Thoracic aorta (tissue), 2 donors: ENCODE measurements around the gene ZNF496. TPM values are rescaled to one million over a fixed set of nuclear protein-coding genes. Genes with fewer than 3 reads are reported as not detected.

ENCODE experiments used
- ATAC-seq: fragments of 150-250 bp; one replicate; pipeline ENCODE4 v1.8.0; 2017; ENCODE audit warnings: low read depth; ENCODE audit not compliant: insufficient number of reproducible peaks, low FRiP score
- DNase-seq: peaks from one replicate; pipeline ENCODE4 v3.0.0-alpha.2; 2020; ENCODE audit warnings: low spot score
- H3K27ac ChIP-seq, 2 donors: fragments of 200-600 bp; sonication (generic); 1 replicate in 1 of 2; 2 replicates in 1 of 2; pipeline ENCODE4 v1.5.1; 2016; ENCODE audit warnings: mild to moderate bottlenecking in 2 of 2, moderate library complexity in 2 of 2
- H3K27me3 ChIP-seq: fragments of 200-600 bp; sonication (generic); replicated peaks from 2 replicates; pipeline ENCODE4 v1.6.0; 2016; ENCODE audit warnings: mild to moderate bottlenecking; ENCODE audit not compliant: insufficient read depth
- H3K36me3 ChIP-seq: fragments of 200-600 bp; sonication (generic); one replicate; pipeline ENCODE4 v1.5.1; 2016
- H3K4me1 ChIP-seq, 2 donors: fragments of 200-600 bp; sonication (generic); 1 replicate in 1 of 2; 2 replicates in 1 of 2; pipeline versions ENCODE4 v1.5.1 to v1.6.0; 2016; ENCODE audit warnings: low read depth in 2 of 2, mild to moderate bottlenecking in 1 of 2; ENCODE audit not compliant: control insufficient read depth in 1 of 2
- H3K4me3 ChIP-seq: fragments of 200-600 bp; sonication (generic); 2 replicates; pipeline ENCODE4 v1.5.1; 2016; ENCODE audit warnings: mild to moderate bottlenecking
- H3K9me3 ChIP-seq: fragments of 200-600 bp; sonication (generic); 2 replicates; pipeline ENCODE4 v1.5.1; 2016
- CTCF ChIP-seq: fragments of 200-600 bp; sonication (generic); IDR thresholded peaks from one replicate; pipeline ENCODE4 v1.5.1; 2019; ENCODE audit warnings: antibody characterized with exemption
- total RNA-seq, 2 donors: library from RNA; depleted of rRNA; stranded (reverse); fragments of >200 nt; gene quantifications; one replicate each; pipeline versions ENCODE4 v1.1.0 to v1.2.3, GENCODE V29; 2016

ZNF496 gene
- total RNA-seq, 2 donors from 2014 or later: 37.0 to 55.4 TPM

GRCh38 chr1:247331172-247331524, 519 bp downstream of the ZNF496 start:
- peak overlapping the region; percentile 91 to 92 for H3K27ac ChIP-seq

DNA sequence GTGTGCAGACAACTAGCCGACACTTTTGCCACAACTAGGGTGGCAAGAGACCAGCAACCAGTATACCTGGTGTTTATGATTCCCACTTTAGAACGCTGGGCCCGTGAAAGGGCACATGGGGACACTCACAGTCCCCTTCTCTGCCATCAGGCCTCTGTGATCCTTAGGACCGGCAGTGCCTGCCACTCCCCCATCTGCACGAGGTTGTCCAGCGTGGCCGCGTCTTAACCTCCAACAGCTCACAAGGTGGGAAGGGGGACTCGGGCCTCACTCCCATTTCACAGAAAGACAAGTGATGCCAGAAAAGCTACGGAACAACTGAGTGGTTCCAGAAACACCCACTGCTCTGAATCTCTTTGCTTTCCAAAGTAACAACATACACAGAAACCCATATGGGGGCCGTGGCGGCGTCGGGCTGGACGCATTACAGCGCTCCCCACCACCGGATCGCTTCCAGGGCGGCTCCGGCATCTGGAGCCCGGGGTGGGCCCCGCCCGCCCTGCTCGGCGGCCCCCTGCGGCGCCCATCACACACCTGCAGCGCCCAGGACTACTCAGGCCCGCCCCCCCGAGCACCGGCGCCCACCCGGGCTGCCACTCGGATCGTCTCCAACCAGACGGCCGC, 1.0 kb downstream of the ZNF496 start:
- Histone ChIP-seq H3K27ac (peak overlapping the region; percentile 91 to 92), H3K9me3 (no peaks in the 10 kb centered on the region), H3K27me3 (no peaks in the 10 kb centered on the region), H3K4me3 (peak overlapping the region; percentile 96), H3K4me1 (peaks cover 6 to 21% of the 10 kb centered on the region in 2 donors), H3K36me3 (peaks cover 24% of the 10 kb centered on the region)
- ATAC-seq (no peak), DNase-seq (no peak)
- no peak for TF ChIP-seq CTCF

More at GRCh38 chr1:247331172-247331524, 519 bp downstream of the ZNF496 start:
- ATAC-seq (peak; percentile 33), DNase-seq (peak; percentile 5)
- Histone ChIP-seq H3K9me3 (no peaks in the 10 kb centered on the region), H3K4me1 (peaks cover 6 to 21% of the 10 kb centered on the region in 2 donors), H3K27me3 (no peaks in the 10 kb centered on the region), H3K36me3 (peaks cover 24% of the 10 kb centered on the region), H3K4me3 (peak overlapping the region; percentile 96)
- TF ChIP-seq CTCF: no peak

DNA sequence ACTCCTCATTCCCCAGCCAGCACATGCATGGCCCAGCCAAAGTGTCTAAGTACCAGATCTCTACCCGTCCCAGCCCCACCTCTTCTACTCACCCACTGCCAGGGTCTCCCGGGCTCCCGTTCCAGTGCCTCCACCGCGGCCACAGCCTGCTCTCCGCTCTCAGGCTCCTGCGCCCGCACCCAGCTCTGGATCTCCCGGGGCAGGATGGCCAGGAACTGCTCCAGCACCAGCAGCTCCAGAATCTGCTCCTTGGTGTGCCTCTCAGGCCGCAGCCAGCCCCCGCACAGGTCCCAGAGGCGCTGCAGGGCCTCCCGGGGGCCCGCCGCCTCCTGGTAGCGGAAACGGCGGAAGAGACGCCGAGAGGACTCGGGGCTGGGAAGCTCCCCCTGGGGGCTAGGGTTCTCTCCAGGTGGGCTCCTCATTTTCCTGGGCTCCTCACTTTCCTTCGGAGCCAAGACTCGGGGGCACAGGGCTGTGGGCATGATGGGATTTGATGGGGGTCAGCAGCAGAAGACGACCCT, 2.5 kb downstream of the ZNF496 start:
- Histone ChIP-seq H3K9me3 (no peaks in the 10 kb centered on the region), H3K27me3 (no peaks in the 10 kb centered on the region), H3K4me3 (no peak overlapping the region), H3K4me1 (peaks cover 6 to 21% of the 10 kb centered on the region in 2 donors), H3K27ac (no peak overlapping the region), H3K36me3 (peaks cover 28% of the 10 kb centered on the region)
- ATAC-seq (no peak), DNase-seq (no peak)
- no peak for TF ChIP-seq CTCF

DNA sequence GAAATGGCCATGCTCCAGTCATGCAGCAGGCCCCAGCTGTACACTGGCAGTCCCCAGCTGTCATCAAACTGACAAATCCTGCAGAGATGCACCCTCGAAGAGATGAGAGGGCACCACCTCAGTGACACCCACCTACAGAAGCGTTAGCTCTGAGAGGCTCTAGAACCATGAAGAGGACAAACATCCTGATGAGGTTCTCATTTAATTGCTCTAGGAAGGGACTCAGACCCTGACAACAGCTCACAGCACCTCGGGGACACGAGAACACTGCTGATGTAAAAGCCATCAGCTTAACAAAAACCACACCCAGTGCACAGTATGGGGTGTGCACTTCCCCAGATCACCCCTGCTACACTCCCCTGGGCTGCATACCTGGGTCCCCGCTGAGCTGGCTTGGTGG, 3.4 kb downstream of the ZNF496 start:
- no peaks in the 10 kb centered on the region for H3K27me3 ChIP-seq
- peaks cover 31% of the 10 kb centered on the region for H3K36me3 ChIP-seq
- H3K9me3 ChIP-seq: no peaks in the 10 kb centered on the region
- H3K4me3 ChIP-seq: no peak overlapping the region
- ATAC-seq (no peak), DNase-seq (no peak)
- no peak overlapping the region for H3K27ac ChIP-seq
- peaks cover 6 to 21% of the 10 kb centered on the region in 2 donors for H3K4me1 ChIP-seq
- no peak for TF ChIP-seq CTCF

GRCh38 chr1:247326411-247327130, 5.1 kb downstream of the ZNF496 start:
- no peaks in the 10 kb centered on the region for H3K27me3 ChIP-seq
- peaks cover 45% of the 10 kb centered on the region for H3K36me3 ChIP-seq
- DNase-seq: no peak
- no peak overlapping the region for H3K27ac ChIP-seq
- H3K4me1 ChIP-seq: peaks cover 6 to 12% of the 10 kb centered on the region in 2 donors
- no peak for ATAC-seq
- no peak for TF ChIP-seq CTCF
- H3K4me3 ChIP-seq: no peak overlapping the region
- no peaks in the 10 kb centered on the region for H3K9me3 ChIP-seq
